ENCODE data around the gene CAPSL.
"Not testable (repeated sequence)": the region's sequence is repeated elsewhere in the genome, so short reads cannot be mapped to it uniquely, and the experiment has no call there.

Gene CAPSL

DNA sequence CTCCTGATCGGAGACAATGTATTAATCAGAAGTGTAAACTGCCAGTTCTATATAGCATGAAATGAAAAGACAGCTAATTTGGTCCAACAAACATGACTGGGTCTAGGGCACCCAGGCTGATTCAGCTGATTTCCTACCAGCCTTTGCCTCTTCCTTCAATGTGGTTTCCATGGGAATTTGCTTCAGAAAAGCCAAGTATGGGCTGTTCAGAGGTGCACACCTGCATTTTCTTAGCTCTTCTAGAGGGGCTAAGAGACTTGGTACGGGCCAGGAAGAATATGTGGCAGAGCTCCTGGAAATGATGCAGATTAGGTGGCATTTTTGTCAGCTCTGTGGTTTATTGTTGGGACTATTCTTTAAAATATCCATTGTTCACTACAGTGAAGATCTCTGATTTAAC lies 59.3 kb downstream of the CAPSL start:
- in situ Hi-C loops (cut with MboI; ENCODE audit: low sequenced_read_pairs), result no loop called here

DNA sequence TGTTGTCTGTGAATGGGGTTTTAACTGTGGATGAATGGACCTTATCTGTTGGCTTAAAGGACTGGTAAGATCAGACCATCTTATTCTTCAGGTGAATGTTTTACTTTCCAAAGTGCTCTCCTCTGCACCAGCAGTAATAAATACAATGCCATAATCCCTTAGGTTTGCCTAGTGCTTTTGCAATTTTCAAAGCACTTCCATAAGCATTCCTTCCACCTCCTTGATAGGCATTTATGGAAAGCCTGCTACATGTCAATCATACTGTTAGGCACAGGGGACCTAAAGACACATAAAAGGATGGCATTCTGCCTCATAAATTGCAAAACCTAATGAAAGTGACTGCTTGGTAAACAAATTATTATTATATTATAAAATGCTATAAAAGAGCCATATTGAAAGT lies 60.3 kb downstream of the CAPSL start:
- in situ Hi-C loops (cut with MboI; ENCODE audit: low sequenced_read_pairs), result no loop called here

DNA sequence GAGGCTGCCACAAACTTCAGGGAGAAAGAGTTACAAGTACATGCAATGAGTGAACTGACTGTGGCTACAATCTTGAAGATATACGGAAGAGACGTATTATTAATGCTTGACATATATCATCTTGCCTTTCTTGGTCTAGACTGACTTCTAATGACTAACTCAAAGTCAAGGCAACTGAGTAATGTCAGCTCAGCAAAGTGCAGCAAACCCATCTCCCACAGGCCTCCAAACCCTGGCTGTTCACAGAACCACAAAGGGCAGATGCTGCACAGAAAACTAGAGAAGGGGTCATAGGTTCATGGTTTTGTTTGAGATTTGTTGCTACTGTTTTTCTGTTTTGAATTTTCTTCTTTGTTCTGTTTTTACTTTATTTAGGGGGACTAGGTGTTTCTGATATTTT lies 60.8 kb downstream of the CAPSL start:
- in situ Hi-C loops (cut with MboI; ENCODE audit: low sequenced_read_pairs), result no loop called here

DNA sequence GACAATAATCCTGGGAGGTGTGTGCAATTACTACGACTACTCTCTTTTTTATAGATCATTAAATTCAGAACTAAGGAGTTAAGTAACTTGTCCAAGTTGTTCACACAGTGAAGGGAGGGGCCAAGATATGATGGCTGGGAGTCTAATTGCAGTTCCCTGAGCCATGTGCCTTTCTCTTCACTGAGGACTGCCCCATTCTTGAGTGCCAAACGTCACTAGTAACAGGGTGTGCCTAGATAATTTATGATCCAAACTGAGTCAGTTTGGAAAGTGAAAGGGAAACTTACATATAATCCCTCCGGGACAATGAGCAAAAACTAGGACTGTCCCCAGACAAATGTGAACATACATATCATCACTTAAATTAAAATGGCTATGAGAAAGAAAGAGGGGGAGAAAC lies 61.5 kb downstream of the CAPSL start:
- in situ Hi-C loops (cut with MboI; ENCODE audit: low sequenced_read_pairs), result no loop called here

DNA sequence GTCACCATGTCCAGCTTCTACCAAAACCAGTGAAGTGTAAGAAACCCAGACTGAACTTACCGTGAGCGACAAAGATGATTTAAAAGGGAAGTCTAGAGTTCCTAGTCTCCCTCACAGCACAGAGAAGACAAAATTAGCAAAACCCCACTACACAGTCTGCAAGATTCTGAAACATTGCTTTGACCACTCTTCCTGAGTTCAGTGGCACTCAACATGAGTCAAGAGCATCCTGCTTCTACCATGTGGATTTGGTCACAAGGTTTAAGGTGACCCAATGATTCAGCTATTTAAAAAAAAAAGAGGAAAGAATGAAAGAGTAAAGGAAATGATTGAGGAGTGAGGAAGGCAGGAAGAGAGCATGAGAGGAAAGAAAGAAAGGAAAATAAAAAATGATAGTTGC lies 62.0 kb downstream of the CAPSL start:
- in situ Hi-C loops (cut with MboI; ENCODE audit: low sequenced_read_pairs), result no loop called here

DNA sequence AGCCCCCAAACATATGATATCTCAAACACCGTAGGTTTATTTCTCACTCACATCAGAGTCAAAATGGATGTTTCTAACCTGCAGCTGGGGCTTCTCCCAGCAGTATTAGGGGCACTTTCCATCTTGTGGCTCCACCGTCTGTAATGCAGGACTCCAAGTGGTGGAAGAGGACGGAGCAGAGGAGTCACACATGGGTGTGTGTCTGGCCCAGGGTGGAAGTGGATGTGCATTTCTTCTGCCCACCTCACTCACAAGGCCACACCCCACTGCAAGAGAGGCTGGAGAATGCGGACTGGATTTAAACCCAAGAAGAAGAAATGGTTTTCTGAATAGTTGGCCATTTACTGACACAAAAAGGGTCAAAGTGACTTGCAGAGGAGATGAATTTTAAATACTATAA lies 67.8 kb downstream of the CAPSL start:
- in situ Hi-C loops (cut with MboI; ENCODE audit: low sequenced_read_pairs), result no loop called here

DNA sequence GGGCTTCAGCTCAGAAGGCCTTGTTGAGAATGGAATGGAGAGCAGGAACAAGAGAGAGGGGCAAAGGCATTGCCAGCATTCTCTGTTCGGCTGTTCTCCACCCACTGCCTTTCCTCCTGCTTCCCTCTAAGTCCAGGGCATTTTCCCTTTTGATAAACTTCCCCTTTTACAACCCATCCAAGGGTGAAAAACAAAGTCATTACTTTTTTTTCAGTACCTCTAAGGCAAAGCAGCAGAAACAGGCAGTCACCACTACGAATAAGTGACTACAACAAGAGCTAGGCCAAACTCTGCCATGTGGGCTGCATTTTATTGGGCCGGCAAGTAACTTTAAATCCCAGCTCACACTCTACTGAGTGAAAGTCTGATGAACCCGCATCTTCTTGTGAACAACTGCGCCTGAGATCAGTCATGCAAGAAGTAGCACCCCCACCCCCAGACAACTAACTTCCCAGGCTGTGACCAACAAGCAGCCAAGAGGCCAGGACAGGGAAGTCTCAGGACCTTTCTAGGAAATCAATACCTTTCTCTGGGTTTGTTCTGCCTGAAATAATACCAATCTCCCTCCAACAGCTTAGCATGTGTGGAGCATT lies 68.6 kb downstream of the CAPSL start:
- in situ Hi-C loops (cut with MboI; ENCODE audit: low sequenced_read_pairs), result no loop called here

DNA sequence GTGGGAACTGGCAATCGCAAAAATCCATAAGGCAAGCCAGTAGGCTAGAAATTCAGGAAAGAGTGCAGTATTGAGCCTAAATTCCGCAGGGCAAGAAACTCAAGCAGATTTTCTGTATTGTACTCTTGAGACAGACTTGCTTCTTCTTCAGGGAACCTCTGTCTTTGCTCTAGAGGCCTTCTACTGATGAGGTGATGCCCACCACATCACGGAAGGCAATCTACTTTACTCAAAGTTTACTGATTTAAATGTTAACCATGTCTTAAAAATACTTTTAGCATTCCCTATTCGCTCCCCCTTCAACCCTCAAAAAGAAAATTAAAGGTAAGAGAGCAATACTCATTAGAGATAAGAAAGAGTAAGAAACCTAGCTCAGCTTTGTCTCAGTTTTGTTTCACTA lies 70.4 kb downstream of the CAPSL start:
- in situ Hi-C loops (cut with MboI; ENCODE audit: low sequenced_read_pairs), result no loop called here

DNA sequence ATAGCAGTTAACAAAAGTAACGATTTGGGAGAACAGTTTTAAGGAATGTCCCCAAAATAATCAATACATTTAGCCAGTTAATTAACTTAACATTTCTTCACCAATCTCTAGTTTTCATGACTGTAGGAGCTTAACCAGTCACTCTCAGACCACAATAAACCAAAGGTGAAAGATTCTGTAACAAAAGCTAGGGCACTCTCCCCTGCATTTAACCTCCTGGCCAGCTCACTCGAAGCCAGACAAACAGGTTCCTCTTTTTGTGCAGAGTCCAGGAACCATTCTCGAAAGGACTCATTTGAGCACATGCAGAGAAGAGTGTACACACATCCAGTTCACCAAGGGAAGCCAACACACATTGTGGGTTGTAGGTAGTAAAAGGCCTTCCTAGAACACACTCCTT lies 75.3 kb downstream of the CAPSL start:
- in situ Hi-C loops (cut with MboI; ENCODE audit: low sequenced_read_pairs), result no loop called here

DNA sequence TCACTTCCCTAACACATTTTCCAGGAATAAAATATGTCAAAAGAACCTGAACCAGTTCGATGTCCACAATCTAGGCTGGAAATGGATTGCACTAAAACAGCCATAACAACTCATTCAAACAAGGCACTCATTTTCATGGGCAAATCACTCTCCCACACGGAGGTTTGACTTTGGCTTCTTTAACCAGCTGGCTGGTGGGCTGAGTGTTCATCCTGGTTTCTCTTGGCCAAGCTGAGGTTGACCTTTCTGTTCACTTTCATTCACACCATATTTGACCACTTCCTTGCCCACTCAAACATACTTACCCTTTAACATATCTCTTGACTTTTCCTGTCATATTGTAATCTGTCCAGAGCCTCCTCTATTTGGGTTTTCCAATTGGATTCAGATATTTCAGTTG lies 76.3 kb downstream of the CAPSL start:
- in situ Hi-C loops (cut with MboI; ENCODE audit: low sequenced_read_pairs), result no loop called here

DNA sequence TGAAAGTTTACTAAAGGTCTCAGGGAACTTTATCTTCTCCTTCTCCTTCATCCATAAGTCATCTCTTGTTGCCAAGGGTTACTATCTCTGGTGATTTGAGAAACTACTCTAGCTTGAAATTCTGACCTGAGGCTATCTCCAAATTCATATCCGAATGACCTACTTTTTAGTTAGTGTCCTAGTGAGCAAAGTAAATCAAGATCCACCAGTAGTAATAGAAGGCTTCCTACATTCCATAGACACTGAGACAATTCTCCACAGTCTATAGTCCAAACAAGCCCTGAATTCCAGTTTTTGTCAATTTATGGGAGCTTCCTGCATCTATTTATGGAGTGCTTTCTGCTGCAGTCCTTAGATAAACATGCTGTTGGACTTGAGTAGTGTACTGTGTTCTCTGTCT lies 76.7 kb downstream of the CAPSL start:
- in situ Hi-C loops (cut with MboI; ENCODE audit: low sequenced_read_pairs), result no loop called here

DNA sequence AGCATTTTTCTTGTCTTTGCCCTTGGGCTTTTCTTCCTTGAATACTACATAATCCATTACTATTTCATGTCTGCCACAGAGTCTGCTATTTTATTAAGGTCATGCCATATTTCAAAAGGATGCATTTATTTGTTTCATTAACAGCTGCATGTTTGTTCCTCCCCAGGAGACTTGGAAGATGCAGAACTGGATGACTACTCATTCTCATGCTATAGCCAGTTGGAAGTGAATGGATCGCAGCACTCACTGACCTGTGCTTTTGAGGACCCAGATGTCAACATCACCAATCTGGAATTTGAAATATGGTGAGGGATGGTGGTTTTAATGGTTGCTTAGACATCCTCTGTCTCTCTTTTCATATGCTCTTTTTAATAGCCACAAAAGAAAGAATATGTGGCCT lies 77.7 kb downstream of the CAPSL start:
- in situ Hi-C loops (cut with MboI; ENCODE audit: low sequenced_read_pairs), result no loop called here

DNA sequence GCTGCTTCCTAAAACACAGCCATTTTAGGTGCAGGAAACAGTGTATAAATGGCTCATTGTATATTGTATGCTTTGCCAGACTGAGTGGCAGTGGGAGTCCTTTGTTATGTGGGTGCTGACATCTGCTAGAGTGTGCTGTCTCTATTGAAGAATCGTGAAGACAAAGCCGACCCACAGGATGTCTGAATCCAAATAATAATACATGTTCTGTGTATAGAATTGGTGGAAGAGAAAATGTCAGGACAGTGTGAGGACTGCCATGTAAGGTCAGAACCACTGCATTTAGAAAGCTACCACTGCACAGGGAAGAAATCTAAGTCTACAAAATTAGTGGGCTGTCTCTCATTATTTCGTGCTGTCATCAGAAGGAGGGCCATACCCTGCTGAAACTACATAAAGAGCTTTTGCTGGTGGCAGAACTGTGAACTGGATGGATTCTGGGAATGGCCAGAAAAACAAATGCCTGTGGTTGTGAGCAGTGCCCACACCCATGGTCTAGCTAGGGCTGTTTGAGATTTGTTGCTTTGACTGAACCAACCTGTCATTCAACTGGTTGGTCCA lies 79.2 kb downstream of the CAPSL start:
- in situ Hi-C loops (cut with MboI; ENCODE audit: low sequenced_read_pairs), result no loop called here

DNA sequence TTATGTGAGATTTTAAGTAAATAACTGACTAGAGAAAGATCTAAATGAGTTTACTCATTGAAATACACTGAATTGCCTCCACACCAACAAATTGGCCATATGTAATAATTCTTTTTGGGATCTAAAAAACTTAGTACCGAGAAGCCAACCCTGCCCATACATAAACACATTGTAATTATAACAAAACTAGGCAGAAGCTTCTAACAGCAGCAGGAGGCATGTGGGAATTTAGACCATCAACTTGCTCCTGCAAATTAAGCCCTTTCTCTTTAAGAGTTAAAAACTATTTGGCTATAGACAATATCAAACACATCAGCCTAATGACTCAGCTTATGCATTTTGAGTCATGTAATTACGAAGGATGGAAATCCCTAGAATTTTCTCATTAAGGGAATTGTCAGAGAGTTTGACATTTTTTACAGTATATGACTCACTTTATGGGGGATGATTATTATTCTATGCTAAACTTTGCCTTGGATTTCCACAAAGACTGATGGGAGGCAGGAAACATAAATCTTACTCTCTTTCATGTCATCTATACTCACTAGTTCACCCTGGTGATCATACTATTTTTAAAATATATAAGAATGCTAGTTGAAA lies 80.7 kb downstream of the CAPSL start:
- in situ Hi-C loops (cut with MboI; ENCODE audit: low sequenced_read_pairs), result no loop called here

DNA sequence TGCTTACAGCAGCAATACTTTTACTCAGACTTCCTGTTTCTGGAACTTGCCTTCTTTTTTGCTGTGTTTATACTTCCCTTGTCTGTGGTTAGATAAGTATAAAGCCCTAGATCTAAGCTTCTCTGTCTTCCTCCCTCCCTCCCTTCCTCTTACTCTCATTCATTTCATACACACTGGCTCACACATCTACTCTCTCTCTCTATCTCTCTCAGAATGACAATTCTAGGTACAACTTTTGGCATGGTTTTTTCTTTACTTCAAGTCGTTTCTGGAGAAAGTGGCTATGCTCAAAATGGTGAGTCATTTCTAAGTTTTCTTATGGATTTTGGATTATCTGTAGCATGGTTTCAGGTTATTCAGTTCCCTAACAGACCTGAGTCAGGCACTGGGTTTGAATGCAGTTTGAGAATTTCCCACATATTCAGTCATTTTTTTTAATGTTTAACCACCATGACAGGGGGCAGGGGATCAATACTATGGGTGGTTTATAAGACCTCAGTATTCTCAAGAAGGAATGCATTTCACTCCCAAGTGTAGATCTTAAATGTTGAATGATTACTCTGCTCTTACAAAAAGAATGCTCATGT lies 81.6 kb downstream of the CAPSL start, which contains the start of gene IL7R:
Gene IL7R (plus strand): TSS at position 127 of the 587 bp plus-strand sequence. CDS start 87 bp downstream, at position 214.
- in situ Hi-C loops (cut with MboI; ENCODE audit: low sequenced_read_pairs), result no loop called here

DNA sequence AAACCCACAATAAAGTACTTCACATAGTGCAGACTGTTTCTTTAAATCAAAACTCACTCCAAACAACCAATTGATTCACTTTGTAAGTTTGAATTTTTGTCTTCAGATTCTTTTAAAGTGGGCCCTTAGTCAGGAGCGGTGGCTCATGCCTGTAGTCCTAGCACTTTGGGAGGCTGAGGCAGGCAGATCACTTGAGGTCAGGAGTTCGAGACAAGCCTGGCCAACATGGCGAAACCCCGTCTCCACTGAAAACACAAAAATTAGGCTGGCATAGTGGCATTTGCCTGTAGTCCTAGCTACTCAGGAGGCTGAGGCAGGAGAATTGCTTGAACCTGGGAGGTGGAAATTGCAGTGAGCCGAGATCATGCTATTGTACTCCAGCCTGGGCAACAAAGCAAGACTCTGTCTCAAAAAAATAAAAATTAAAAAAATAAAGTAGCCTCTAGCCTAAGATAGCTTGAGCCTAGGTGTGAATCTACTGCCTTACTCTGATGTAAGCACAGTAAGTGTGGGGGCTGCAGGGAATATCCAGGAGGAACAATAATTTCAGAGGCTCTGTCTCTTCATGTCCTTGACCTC lies 82.1 kb downstream of the CAPSL start:
- in situ Hi-C loops (cut with MboI; ENCODE audit: low sequenced_read_pairs), result not testable (repeated sequence)

DNA sequence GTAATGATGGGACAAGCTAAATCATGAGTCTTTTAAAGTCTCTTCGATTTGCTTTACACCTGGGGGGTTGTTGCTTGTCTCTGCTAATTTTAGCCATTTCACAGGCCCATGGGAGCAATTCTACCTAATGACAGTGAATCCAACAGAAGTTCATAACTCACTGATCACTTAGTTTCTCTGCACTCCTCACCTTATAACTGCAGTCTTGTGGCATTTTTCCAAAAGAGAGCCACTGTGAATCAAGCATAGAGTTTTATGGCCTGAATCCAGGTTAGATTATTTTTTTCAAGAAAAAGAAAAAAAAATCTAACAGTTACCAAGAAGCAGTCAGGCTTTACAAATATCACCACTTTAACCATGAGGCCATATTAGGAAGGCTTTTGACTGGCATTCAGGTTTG lies 83.2 kb downstream of the CAPSL start:
- in situ Hi-C loops (cut with MboI; ENCODE audit: low sequenced_read_pairs), result no loop called here

Data from HL-60/S4 treated with retinoic acid at 250 ng/mL for 4 days and 3 days (cell line).